Stimulated activated CD4-positive, alpha-beta T cell treated with anti-CD3 and anti-CD28 coated beads, TNF-alpha, amount 100 ng/mL, for 24 hours (primary cell): Measurements from ENCODE around the gene NRG2.

ENCODE experiments used
- DNase-seq, 3 experiments: peaks; one replicate each; pipeline ENCODE4 v3.0.0-alpha.2; 2020; ENCODE audit warnings: low read depth in 3 of 3

Gene NRG2

DNA sequence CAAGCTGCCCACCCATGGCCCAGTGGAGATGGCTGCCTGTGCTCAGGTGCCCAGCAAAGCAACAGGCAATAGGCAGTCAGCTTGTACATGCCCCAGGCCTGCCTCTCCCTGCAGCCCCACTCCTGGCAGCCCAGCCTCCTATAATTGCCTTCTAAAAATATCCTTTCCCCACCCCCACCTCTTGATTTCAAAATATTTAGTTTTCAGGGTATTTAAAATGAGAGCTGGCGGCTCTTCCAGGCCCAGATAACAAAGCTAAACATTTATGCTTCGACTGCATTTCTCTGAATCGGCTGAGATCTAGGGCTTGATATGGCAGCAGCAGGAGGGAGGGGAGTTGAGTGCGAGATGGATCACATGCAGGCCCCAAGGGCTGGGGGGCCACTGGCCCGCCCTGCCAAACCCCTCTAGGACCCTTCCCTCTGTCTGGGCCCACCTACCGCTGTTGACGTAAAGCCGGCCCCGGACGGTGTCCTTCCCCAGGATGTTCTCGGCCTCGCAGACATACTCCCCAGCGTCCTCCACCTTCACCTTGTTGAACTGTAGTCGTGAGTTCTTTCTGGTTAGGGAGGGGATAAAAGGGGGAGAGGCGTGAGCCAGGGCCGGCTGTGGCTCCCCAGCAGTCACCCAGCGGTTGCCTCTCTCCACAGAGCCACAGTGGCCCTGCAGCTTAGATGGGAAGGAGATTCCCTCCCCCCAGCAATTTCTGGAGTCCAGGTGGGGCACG, 162.5 kb downstream of the NRG2 start:
- DNase-seq, result no peak

DNA sequence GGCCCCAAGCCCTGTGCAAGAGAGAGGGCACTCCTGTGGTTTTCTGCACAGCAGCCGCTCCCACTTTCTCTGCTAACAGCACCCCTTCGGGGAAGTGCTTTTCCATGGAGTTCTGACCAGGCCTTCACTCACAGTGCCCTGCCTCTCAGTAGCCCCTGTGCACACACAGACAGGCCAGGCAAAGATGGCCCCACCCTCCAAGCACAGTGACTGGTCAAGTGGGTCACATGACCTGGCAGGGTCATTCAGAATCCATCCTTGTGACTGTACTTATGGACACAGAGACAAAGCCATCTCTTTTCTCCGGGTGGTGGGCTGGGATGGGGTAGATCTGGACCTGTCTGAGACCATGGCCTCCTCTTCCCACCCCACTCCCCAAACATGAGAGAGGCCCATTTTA, 165.0 kb downstream of the NRG2 start:
- no peak for DNase-seq

DNA sequence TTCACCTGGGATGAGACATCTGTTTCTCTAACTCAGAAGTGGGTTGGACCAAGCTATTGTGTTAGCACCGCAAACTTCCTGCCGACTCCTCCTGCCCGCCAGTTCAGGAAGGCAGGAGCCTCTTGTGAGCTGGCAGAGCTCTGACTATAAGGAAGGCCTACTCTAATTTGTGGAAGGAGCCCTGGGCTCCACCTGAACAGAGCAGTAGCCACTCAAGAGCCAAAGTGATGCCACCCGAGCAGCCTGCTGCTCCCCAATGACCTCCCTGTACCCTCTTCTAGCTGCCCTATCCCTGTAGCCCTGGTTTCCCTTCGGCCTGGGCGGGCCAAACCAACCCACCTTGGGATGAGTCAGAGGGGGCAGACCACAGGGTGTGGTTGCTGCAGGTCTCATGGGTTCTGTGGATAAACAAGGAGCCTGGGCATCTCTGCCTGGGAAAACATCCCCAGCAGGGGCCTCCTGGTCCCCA, 165.9 kb downstream of the NRG2 start:
- DNase-seq, result no peak

DNA sequence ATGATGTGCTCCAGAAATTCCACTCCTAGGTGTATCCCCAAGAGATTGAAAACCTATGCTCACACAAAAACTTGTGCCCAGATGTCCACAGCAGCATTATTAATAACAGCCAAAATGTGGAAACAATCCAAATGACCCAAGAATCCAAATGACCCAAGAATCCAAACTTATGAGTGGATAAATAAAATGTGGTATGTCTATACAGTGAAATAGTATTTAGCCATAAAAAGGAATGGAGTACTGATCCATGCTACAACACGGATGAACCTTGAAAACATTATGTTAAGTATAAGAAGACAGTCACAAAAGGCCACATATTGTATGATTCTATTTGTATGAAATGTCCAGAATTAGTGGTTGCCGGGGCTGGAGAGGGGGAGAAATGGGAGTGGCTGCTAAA, 167.1 kb downstream of the NRG2 start:
- no peak for DNase-seq

DNA sequence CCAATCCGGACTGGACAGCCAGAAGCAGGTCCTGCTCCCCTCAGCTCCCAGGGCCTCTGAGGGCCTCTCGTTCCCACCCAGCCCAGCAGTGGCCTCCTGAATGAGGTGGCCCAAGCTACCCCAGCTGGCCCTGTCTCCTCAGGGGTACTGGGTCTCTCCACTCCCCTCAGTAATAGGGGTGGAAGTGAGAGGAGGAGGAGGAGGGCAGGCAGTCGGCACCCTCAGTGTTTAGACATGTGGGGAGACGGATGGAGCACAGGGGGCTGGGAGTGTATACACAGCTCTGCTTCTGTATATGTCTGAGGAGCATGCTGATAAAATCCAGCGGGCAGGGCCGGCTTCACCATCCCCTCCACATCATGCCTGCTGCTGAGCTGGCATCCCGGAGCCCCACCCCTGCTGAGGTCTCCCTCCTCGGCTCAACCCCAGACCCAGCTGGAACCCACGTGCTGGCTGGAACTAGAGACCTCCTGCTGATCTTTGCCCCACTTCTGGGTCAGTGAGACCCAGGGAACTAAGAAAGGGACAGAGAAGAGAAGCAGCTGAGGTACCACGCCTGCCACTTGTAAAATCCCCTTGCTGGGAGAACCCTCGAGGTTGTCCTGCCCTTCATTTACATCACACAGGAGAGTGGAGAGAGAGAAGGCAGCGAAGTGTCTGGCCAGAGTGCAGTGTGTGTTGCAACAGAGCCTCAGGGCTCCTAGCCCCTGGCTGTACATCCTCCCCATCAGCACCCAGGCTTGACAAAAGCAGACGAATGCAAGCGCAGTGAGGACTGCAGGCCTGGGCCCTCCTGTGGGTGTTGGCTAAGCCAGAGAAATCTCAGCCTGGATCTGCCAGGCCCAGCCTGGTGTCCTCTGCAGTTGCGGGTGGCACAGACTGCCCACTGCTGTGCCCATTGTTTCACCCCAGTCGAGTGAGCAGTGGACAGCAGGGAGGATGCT, 170.0 kb downstream of the NRG2 start:
- DNase-seq, result no peak

DNA sequence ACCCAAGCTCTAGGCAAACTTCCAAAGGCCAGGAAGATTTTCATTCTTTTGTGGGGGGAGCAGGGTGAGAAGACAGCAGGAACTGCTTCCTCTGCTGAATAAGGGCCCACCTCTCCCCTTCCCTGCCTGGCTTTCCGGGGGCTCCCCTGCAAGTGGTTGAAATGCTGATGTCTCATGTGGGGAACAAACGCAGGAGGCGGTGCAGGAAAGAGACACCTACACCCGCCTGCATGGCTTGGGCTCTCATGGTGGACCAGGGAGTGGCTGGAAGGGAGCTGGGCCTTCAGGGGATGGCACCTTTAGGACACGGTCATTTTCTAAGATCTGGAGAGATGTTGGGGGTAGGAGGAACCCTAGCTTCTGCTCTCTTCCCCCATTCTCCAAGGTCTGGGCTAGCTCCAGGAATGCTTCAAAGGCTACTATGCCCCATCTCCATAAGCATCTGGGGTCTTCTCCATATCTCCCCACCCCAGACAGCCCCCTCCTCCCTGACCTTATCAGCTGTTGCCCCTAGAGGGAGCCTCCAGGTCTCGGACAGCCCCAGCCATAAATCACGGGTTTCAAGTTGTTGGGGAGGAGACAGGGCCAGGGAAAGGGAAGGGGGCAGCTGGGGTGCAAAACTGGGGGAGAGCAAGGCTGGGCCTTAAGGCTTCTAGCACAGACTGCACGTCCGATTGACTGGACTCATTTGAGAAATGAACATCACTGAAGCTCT, 170.9 kb downstream of the NRG2 start:
- no peak for DNase-seq

DNA sequence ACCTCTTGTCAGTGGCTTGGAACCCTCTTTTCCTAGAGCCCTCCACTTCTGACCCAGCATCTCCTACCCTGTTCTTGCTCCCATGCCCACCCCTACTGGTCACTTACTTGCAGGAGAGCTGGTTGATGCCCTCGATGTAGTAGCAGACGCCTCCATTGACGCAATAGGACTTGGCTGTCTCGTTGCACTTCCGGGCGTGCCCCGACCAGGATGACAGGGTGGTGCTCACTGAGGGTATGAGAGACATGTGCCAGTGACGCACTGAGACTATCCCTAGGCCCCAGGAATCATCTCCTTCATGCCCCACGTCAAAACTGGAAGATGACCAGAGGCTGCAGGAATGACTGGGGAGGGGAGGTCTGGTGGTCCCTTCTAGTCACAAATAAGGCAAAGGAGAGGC, 171.5 kb downstream of the NRG2 start:
- no peak for DNase-seq

DNA sequence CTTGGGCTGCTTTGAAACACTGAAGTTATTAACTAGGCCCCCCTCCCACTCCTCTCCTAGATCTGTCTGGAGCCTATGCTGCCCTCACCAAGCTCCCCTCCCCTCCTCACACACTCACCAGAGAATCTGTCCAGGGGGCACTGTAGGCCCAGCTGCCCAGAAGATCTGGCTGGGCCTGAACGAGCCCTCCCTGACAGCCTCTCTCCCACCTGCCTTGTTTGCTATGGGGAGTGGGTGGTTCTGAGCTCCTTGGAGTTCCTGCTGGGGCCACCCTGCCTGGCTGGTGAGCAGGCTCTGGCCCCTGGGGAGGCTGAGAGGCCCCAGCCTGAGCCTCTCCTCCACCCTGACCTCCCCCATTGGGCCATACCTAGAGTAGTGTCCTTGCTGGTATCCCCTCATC, 172.4 kb downstream of the NRG2 start:
- no peak for DNase-seq

DNA sequence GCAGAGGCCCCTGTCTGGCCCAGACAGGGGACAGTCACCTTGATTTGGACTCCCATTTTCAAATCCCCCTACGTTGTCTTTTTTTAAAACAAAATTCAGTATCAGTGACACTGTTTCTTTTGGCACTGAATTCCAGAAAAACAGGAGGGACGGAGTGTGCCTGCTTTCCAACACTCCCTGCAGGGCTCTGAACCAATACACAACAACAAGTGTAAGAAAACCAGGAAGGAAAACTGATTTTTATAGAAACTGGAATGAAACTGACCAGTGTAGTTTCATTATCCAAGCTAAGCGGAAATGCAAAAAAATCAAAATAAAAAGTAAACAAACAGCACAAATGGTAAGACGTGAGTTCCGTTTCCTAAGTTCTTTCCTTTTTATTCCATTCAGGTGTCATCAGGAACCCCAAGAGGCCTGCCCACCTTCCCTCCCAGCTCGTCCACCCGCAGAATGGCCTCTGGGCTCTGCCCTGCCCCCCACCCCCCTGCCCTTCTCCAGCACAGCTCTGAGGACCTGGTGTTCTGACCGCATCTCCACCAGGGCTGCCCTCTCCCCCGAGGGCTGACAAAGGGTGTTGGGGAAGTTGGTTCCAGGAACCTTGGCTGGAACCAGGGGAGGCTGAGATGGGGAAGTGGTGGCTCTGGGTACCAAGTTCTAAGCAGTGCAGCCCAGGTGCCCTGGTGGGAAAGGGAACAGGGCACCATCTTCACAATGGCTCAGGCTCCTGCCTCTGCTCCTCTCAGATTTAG, 173.9 kb downstream of the NRG2 start:
- DNase-seq, result no peak

DNA sequence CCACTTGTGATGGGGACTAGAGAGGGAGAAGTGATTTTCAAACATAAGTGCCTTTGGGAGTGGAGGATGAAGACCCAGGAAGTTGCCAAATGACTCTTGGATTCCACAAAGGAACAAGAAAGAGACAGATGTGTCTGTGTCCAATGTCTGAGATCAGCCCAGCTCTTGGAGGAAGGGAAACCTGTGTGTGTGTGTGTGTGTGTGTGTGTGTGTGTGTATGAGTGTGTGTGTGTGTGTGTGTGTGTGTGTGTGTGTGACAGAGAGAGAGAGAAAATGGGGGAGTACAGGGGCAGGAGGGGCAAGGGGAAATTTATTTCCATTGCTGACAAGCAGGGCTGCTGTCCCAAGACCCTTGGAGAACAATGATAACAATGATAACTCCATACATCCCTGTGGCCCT, 175.5 kb downstream of the NRG2 start:
- no peak for DNase-seq

DNA sequence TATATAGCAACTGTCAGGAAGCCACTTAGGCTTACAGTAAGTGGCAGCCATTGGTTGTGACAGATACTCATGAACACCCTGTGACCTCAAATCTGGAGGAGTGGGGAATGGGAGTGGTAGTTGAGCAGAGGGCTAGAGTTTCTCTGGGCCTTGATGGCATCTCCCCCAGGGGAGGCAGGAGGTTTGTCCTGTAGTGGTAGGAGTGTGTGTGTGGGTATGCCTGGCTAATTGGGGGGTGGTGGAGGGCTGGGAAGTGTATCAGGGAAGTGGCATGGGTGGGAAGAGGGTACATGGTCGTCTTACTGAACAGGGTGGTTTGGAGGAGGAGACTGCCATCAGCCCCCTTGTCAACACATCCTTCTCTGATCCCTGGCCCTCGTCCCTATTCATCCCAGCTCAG, 176.0 kb downstream of the NRG2 start:
- DNase-seq, result no peak

DNA sequence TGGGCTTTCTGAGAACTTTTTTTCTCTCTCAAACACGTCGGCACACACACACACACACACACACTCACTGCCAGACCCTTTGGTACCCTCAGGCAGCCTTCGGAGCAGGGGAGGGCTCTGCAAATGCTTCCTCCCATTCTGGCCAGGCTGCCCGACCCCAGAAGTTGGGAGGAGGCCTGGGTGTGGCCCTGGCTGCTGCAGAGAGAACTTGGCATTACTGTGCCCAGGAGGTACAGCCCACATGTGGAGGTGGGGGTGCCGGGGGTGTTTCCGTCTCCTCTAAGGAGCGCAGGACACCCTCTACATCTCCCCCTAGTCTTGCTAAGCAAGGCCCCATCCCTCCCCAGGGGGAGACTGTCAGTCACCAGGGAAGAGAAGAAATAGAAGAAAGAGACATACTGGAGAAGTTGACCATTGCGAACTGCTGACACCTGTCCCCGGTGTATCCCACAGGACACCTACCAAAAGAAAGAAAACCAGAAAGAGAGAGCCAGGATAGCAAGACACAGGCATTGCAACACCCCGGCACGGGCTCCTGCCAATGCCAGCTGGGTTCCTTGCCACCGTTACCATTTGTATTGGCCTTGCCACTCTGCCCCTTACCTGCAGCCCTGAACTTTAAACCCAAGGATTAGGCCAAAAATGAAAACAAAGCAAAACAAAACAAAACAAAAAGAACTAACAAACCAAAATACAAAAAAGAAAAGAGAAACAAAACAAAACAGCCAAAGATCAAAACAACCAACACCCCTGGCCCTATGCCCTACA, 178.2 kb downstream of the NRG2 start:
- DNase-seq, result no peak

DNA sequence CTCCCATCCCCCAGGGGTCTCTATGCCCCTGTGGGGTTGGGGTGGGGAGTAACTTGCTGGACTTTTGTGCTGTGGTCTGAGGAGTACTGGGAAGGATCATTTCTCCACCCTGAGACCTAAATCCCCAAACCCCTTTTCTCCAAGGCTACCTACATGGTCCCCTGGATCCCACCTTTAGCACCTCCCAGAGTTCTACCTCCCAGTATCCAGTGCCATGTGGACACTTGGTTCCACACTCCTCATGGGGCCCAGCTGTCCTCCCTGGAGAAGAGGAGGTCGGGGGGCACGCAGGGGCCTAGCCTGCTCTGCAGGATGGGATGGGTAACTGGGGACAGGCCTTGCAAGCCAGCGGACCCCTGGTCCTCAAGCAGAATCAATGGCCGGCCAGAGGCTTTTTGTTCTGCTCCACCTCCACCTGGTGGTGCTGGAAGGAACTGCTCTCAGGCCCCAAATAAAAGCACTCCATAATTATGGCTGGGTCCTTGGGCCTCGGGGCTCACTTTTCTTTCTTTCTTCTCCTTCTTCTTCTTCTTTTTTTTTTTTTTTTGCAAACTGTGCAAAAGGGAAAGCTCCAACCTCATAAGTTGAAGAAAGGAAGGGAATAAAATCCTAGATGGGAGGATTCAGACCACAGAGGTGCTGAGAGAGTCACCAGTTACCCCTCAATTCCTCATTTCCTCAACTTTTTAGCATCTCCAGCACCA, 179.1 kb downstream of the NRG2 start:
- DNase-seq, result peak; percentile 7 to 47 (median 32)

DNA sequence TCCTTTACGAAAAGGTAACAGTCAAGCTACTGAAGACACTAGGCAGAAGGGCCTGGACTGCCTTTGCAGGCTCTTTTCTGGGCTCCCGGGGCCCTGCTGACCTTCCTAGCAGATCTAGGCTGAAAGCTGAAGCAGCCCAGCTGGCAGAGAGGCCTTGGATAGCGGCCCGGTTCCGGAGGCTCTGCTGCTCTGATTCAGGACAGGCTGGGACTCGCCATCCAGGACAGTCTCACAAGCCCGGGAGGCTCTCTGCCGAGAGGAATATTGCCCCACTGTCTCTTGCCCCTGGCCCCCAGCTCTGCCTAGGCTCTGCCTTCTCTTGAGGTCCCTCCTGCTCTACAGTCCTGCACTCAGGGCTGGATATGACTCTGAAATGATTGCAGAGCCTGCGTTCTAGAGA, 179.7 kb downstream of the NRG2 start:
- DNase-seq, result no peak

DNA sequence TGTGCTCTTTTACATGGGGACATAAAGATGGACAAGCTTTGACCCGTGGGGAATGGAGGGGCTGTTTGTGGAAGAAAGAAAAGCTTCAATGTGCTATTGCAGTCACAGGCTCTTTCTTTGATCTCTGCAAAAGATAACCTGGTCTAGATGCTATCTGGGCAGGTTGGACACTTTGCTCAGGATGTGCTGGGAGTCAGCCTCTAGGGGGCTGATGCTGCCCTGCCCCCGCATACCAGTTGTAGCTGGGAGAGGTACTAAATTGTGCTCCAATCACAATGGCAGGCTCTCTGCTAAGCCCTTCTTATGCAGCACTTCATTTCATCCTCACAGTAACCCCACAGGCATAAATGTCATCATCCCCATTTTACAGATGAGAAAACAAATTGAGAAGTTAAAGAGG, 180.3 kb downstream of the NRG2 start:
- DNase-seq, result no peak

DNA sequence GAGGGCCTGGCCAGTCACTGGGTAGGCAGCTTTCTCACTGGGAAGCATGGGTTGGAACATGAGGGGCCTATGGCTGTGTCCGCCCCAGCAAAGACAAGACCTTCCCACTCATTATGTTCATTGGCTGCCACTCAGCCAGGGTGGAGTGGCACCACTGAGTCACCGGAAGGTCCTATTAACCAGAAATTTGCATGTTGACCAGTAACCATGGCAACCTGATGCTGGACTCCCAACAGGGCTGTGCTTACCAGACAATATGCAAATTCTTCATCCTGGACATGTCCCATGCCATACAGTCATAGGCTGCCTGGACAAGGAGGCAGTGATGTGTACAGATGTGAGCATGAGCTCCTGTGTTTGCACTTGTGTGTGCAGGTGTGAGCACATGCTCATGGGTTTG, 180.8 kb downstream of the NRG2 start:
- no peak for DNase-seq

DNA sequence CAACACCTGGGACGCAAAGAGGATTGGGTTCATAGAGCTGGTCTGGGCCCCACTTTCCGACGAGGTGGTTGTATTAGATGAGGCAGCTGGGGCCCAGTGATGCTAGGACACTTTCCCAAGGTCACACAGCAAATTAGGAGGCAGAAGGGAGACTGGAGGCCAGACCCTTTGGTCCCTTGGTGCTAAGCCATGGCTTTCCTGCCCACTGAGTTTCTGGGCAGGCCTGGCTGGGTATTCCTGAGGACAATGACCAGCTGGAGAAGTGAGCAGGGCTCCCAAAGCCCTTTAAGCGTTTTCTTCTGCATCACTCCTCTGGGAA, 181.3 kb downstream of the NRG2 start:
- DNase-seq, result no peak

DNA sequence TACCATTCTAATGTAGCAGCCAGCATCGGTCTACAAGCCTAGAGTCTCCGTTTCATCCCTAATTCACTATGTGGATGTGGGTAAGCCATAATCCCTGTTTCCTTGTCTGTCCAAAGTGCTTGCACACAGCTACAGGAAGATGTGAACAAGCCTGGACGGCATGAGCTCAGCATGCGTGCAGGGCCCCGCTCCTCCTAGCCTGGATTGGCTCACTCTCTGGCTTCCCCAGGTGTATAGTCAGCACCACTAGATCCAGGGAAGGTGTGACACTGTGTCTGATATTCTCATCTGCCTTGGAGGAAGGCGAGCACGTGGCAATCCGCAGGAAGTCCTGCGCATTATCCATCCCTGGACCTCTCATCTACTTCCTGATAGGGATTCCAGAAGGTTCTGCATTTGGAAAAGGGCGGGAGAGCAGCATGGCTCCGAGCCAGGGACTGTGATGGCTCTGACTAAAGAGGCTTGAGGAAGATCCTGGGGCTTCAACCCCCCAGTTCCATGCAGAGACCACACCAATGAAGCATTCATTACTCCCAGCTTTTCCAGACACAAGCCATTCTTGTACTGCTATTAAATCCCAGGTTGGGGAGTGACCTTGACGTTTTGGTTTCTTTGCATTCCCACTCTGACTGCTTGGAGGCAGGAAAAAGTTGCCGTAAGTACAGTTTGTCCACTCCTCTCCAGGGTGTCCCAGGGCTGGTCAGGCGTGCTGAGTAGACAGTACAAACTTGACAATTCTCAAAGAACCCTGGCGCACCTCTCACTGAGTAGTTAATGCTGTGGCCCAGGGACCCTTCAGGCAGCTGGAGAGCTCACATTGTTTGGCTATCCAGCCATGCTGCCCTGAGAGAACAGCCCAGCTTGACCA, 181.8 kb downstream of the NRG2 start:
- no peak for DNase-seq

DNA sequence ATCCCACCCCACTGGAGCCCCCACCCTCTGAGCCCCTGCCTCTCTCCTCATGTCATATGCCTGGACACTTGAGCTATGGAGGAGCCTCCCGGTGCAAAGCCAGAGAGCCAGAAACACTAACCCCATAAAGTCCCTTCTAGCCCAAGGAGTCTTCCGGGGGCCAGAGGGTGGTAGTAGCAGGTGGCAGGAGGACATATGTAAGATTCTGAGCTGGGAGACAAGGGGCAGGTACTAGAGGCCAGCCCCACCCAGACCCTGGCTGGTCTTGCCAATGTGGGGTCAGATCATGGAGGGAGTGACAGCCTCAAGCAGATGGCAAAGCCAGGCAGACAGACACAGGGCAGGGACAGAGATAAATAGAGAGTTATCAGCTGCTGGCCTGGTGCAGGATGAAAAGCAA, 184.1 kb downstream of the NRG2 start:
- no peak for DNase-seq
